ENCODE measurements around the gene APBA2.

GRCh38 chr15:29095746-29096145 lies 210.0 kb downstream of the APBA2 start:
- no peak for TF ChIP-seq CTCF (IDR thresholded peaks at IDR 0.05)
- TF ChIP-seq EP300 (IDR thresholded peaks at IDR 0.05), result no peak
